Neural progenitor cell (in vitro differentiated cells): ENCODE results near the gene XKR3. TPM values are rescaled to one million over a fixed set of nuclear protein-coding genes. Genes with fewer than 3 reads are reported as not detected.
"Not testable (repeated sequence)": the region's sequence is repeated elsewhere in the genome, so short reads cannot be mapped to it uniquely, and the experiment has no call there.

ENCODE experiments used
- DNase-seq: peaks from one replicate; pipeline ENCODE4 v3.0.0-alpha.2; 2016; ENCODE audit warnings: low spot score
- H2AFZ ChIP-seq: fragments of 200-600 bp; sonication (generic); replicated peaks from 2 replicates; pipeline ENCODE4 v1.6.1; 2016; ENCODE audit warnings: antibody characterized with exemption
- H3F3A ChIP-seq: fragments of 200-600 bp; sonication (generic); 2 replicates; pipeline ENCODE4 v1.6.1; 2016; ENCODE audit warnings: antibody characterized with exemption, low read depth
- H3K27ac ChIP-seq: fragments of 200-600 bp; sonication (generic); 2 replicates; pipeline ENCODE4 v1.5.1; 2016; ENCODE audit warnings: mild to moderate bottlenecking
- H3K27me3 ChIP-seq: fragments of 200-600 bp; sonication (generic); 2 replicates; pipeline ENCODE4 v1.6.1; 2016; ENCODE audit warnings: mild to moderate bottlenecking, moderate library complexity
- H3K36me3 ChIP-seq: fragments of 200-600 bp; sonication (generic); 2 replicates; pipeline ENCODE4 v1.5.1; 2016
- H3K4me1 ChIP-seq: fragments of 200-600 bp; sonication (generic); 2 replicates; pipeline ENCODE4 v1.6.1; 2016; ENCODE audit warnings: mixed run types
- H3K4me2 ChIP-seq: fragments of 200-600 bp; sonication (generic); 2 replicates; pipeline ENCODE4 v1.6.1; 2016
- H3K4me3 ChIP-seq: fragments of 200-600 bp; sonication (generic); 2 replicates; pipeline ENCODE4 v1.5.1; 2016
- H3K79me2 ChIP-seq: fragments of 200-600 bp; sonication (generic); 2 replicates; pipeline ENCODE4 v1.6.1; 2016; ENCODE audit warnings: low read depth
- H3K9ac ChIP-seq: fragments of 200-600 bp; sonication (generic); 2 replicates; pipeline ENCODE4 v1.6.1; 2016
- H3K9me3 ChIP-seq: fragments of 200-600 bp; sonication (generic); 2 replicates; pipeline ENCODE4 v1.5.1; 2016; ENCODE audit warnings: low read depth
- H4K20me1 ChIP-seq: fragments of 200-600 bp; sonication (generic); 2 replicates; pipeline ENCODE4 v1.6.1; 2016; ENCODE audit warnings: low read depth
- H3K27ac Mint-ChIP-seq: 3 replicates; pipeline ENCODE4 v1.8.0; 2021; ENCODE audit warnings: mixed read lengths
- H3K27me3 Mint-ChIP-seq: 2 replicates; pipeline ENCODE4 v1.8.0; 2022; ENCODE audit warnings: low read depth, mild to moderate bottlenecking, inconsistent platforms, moderate library complexity, mixed read lengths; ENCODE audit not compliant: insufficient read depth
- H3K36me3 Mint-ChIP-seq: 3 replicates; pipeline ENCODE4 v1.8.0; 2021; ENCODE audit warnings: mixed read lengths
- H3K4me1 Mint-ChIP-seq: 3 replicates; pipeline ENCODE4 v1.8.0; 2021; ENCODE audit warnings: mixed read lengths
- H3K4me3 Mint-ChIP-seq: 3 replicates; pipeline ENCODE4 v1.8.0; 2021; ENCODE audit warnings: mild to moderate bottlenecking, moderate library complexity, mixed read lengths
- H3K9me3 Mint-ChIP-seq: 3 replicates; pipeline ENCODE4 v1.8.0; 2020; ENCODE audit warnings: mixed read lengths
- EZH2 ChIP-seq: fragments of 200-600 bp; sonication (generic); IDR thresholded peaks from 2 replicates; pipeline ENCODE4 v1.6.1; 2017; ENCODE audit warnings: antibody characterized with exemption, mild to moderate bottlenecking, moderate library complexity
- EZH2phosphoT487 ChIP-seq: fragments of 200-600 bp; sonication (generic); IDR thresholded peaks from 2 replicates; pipeline ENCODE4 v1.6.1; 2017; ENCODE audit warnings: antibody characterized with exemption
- total RNA-seq: library from RNA; depleted of rRNA; stranded (reverse); fragments of >200 nt; gene quantifications from 2 replicates; pipeline ENCODE4 v1.2.3, GENCODE V29; 2015; ENCODE audit warnings: low replicate concordance
- TF ChIP-seq, protein P1 (sequence below): fragments of 200-600 bp; sonication (generic); IDR thresholded peaks from 2 replicates; pipeline ENCODE4 v1.5.1; 2017; ENCODE audit warnings: antibody characterized with exemption, mild to moderate bottlenecking

Gene XKR3
- total RNA-seq, 1 donor from 2014 or later = not detected

DNA sequence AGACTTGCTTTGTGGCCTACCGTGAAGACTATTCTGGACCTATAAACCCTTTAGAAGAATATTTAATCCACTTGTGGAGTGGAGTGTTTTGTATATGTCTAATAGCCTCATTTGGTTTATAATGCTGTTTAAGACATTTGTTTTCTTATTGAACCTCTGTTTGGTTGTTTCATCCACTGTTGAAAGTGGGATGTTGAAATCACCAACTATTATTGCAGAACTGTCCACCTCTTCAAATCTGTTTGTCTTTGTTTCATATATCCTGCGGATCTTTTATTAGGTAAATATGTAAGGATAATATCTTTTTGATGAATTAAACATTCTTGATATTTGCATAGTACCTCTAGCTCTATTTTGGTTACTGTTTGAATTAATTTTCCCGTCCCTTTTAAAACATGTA lies 49.1 kb downstream of the XKR3 start:
- Mint-ChIP-seq H3K27ac (no peak overlapping the region), H3K27me3 (no peaks in the 10 kb centered on the region), H3K4me3 (no peak overlapping the region), H3K4me1 (no peaks in the 10 kb centered on the region), H3K36me3 (no peaks in the 10 kb centered on the region), H3K9me3 (peaks cover 22% of the 10 kb centered on the region)
- H3K27me3 ChIP-seq = no peaks in the 10 kb centered on the region
- H3K79me2 ChIP-seq = no peaks in the 10 kb centered on the region
- no peaks in the 10 kb centered on the region for H4K20me1 ChIP-seq
- DNase-seq = no peak
- H3K4me2 ChIP-seq = no peak overlapping the region
- H3K9ac ChIP-seq = no peak overlapping the region
- H3K4me3 ChIP-seq = no peak overlapping the region
- H2AFZ ChIP-seq = no peak overlapping the region
- H3K4me1 ChIP-seq = no peaks in the 10 kb centered on the region
- H3K36me3 ChIP-seq = no peaks in the 10 kb centered on the region
- H3K27ac ChIP-seq = no peak overlapping the region
- H3F3A ChIP-seq = no peaks in the 10 kb centered on the region
- H3K9me3 ChIP-seq = no peaks in the 10 kb centered on the region
- TF ChIP-seq EZH2phosphoT487 (no peak), EZH2 (no peak)
- TF ChIP-seq, protein P1, sequence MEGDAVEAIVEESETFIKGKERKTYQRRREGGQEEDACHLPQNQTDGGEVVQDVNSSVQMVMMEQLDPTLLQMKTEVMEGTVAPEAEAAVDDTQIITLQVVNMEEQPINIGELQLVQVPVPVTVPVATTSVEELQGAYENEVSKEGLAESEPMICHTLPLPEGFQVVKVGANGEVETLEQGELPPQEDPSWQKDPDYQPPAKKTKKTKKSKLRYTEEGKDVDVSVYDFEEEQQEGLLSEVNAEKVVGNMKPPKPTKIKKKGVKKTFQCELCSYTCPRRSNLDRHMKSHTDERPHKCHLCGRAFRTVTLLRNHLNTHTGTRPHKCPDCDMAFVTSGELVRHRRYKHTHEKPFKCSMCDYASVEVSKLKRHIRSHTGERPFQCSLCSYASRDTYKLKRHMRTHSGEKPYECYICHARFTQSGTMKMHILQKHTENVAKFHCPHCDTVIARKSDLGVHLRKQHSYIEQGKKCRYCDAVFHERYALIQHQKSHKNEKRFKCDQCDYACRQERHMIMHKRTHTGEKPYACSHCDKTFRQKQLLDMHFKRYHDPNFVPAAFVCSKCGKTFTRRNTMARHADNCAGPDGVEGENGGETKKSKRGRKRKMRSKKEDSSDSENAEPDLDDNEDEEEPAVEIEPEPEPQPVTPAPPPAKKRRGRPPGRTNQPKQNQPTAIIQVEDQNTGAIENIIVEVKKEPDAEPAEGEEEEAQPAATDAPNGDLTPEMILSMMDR = no peak

DNA sequence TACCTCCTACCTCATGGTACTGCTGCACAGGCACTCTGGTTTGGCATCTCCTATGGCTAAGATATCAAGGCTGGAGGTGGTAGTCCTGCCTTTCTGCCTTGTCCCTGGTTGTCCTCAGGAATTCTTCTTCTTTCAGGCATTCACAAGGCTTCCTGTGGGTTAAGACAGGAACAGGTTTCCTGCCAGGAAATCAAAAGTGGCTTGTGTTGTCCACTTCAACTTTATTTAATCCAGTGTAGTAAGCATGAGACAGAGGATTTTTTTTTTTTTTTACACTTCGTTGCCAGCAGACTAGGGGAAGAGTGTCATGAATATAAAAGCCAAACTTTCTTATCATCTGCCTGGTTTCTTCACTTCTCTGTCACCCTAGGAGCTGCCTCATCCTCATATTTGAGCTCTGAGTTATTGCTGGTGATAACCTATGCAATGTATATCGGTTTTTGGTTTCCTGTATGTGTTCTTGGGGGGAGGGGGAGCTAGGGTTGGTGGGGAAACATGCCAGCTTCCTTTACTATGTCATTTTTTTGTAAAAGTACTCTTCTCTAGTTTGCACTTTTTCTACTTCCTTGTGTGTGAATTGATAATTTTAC lies 50.2 kb downstream of the XKR3 start:
- H4K20me1 ChIP-seq = no peaks in the 10 kb centered on the region
- no peak for DNase-seq
- no peak overlapping the region for H3K4me2 ChIP-seq
- no peaks in the 10 kb centered on the region for H3K36me3 Mint-ChIP-seq
- H3K27ac ChIP-seq = no peak overlapping the region
- no peak overlapping the region for H3K9ac ChIP-seq
- TF ChIP-seq EZH2phosphoT487 = no peak
- TF ChIP-seq, protein P1 = no peak
- no peak for TF ChIP-seq EZH2
- H3F3A ChIP-seq = no peaks in the 10 kb centered on the region
- H3K4me3 Mint-ChIP-seq = no peak overlapping the region
- peak overlapping the region; percentile 72 for H2AFZ ChIP-seq
- no peak overlapping the region for H3K27ac Mint-ChIP-seq
- no peaks in the 10 kb centered on the region for H3K9me3 ChIP-seq
- H3K4me1 Mint-ChIP-seq = no peaks in the 10 kb centered on the region
- H3K27me3 ChIP-seq = no peaks in the 10 kb centered on the region
- no peaks in the 10 kb centered on the region for H3K4me1 ChIP-seq
- no peaks in the 10 kb centered on the region for H3K79me2 ChIP-seq
- no peaks in the 10 kb centered on the region for H3K27me3 Mint-ChIP-seq
- no peaks in the 10 kb centered on the region for H3K36me3 ChIP-seq
- peaks cover 18% of the 10 kb centered on the region for H3K9me3 Mint-ChIP-seq
- H3K4me3 ChIP-seq = no peak overlapping the region

DNA sequence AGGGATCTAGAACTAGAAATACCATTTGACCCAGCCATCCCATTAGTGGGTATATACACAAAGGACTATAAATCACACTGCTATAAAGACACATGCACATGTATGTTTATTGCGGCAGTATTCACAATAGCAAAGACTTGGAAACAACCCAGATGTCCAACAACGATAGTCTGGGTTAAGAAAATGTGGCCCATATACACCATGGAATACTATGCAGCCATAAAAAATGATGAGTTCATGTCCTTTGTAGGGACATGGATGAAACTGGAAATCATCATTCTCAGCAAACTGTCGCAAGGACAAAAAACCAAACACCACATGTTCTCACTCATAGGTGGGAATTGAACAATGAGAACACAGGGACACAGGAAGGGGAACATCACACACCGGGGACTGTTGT lies 53.6 kb downstream of the XKR3 start:
- not testable (repeated sequence) for H3K27me3 ChIP-seq, H3K4me3 ChIP-seq, H3K4me2 ChIP-seq, H2AFZ ChIP-seq, H3K27me3 Mint-ChIP-seq, H3K36me3 Mint-ChIP-seq, DNase-seq, H3K27ac ChIP-seq, H3F3A ChIP-seq, H3K79me2 ChIP-seq, H3K9ac ChIP-seq, H3K4me1 Mint-ChIP-seq, H4K20me1 ChIP-seq, H3K9me3 ChIP-seq, H3K4me3 Mint-ChIP-seq, H3K4me1 ChIP-seq, H3K36me3 ChIP-seq, H3K27ac Mint-ChIP-seq
- peaks cover 20% of the 10 kb centered on the region for H3K9me3 Mint-ChIP-seq

- H3K27ac Mint-ChIP-seq, H3K36me3 Mint-ChIP-seq: not testable (repeated sequence)
- H3K9me3 Mint-ChIP-seq = peaks cover 31% of the 10 kb centered on the region
These were observed 57.3 kb downstream of the XKR3 start for GRCh38 chr22:16767927-16768326.

GRCh38 chr22:16762224-16762623 lies 63.0 kb downstream of the XKR3 start:
- H3K9ac ChIP-seq, H3K4me3 Mint-ChIP-seq, H3K27ac ChIP-seq, H3K27me3 Mint-ChIP-seq, H3K4me2 ChIP-seq, H3K79me2 ChIP-seq, H2AFZ ChIP-seq, H3K27me3 ChIP-seq, H3K4me1 Mint-ChIP-seq, H3K36me3 ChIP-seq, H3K27ac Mint-ChIP-seq, H4K20me1 ChIP-seq, DNase-seq, H3K9me3 ChIP-seq, H3K36me3 Mint-ChIP-seq, H3K4me1 ChIP-seq, H3K4me3 ChIP-seq, H3F3A ChIP-seq: not testable (repeated sequence)
- H3K9me3 Mint-ChIP-seq = peaks cover 47% of the 10 kb centered on the region

More at GRCh38 chr22:16767927-16768326, 57.3 kb downstream of the XKR3 start:
- not testable (repeated sequence) for H3K4me3 ChIP-seq, H3F3A ChIP-seq, H3K4me1 ChIP-seq, H3K27me3 ChIP-seq, DNase-seq, H4K20me1 ChIP-seq, H3K36me3 ChIP-seq, H3K27me3 Mint-ChIP-seq, H3K4me2 ChIP-seq, H3K4me3 Mint-ChIP-seq, H2AFZ ChIP-seq, H3K4me1 Mint-ChIP-seq, H3K9ac ChIP-seq, H3K27ac ChIP-seq, H3K9me3 ChIP-seq, H3K79me2 ChIP-seq

GRCh38 chr22:16760416-16760815 lies 64.8 kb downstream of the XKR3 start:
- not testable (repeated sequence) for H3F3A ChIP-seq, H3K4me3 Mint-ChIP-seq, H3K4me2 ChIP-seq, H3K27me3 ChIP-seq, H3K27ac Mint-ChIP-seq, H3K4me1 ChIP-seq, H3K27ac ChIP-seq, H3K9ac ChIP-seq, H3K36me3 Mint-ChIP-seq, H3K4me1 Mint-ChIP-seq, DNase-seq, H3K27me3 Mint-ChIP-seq, H3K79me2 ChIP-seq, H3K36me3 ChIP-seq, H2AFZ ChIP-seq, H3K9me3 ChIP-seq, H3K4me3 ChIP-seq, H4K20me1 ChIP-seq
- H3K9me3 Mint-ChIP-seq = peaks cover 38% of the 10 kb centered on the region

GRCh38 chr22:16749282-16749681 lies 75.9 kb downstream of the XKR3 start:
- H3F3A ChIP-seq, H2AFZ ChIP-seq, H3K4me3 Mint-ChIP-seq, H3K9me3 ChIP-seq, H4K20me1 ChIP-seq, H3K4me1 Mint-ChIP-seq, H3K27me3 Mint-ChIP-seq, H3K9ac ChIP-seq, H3K4me1 ChIP-seq, H3K79me2 ChIP-seq, H3K36me3 ChIP-seq, H3K4me3 ChIP-seq, H3K27me3 ChIP-seq, H3K4me2 ChIP-seq, H3K27ac ChIP-seq, H3K36me3 Mint-ChIP-seq, DNase-seq, H3K27ac Mint-ChIP-seq: not testable (repeated sequence)
- H3K9me3 Mint-ChIP-seq = peaks cover 37% of the 10 kb centered on the region
